Epithelial cell of esophagus (primary cell): ENCODE results near the gene TJP3.

Experiments used
- DNase-seq: peaks from one replicate; pipeline ENCODE4 v3.0.0; 2010; ENCODE audit warnings: low read depth
- H3K4me3 ChIP-seq: 2 replicates; pipeline ENCODE4 v1.5.1; 2011; ENCODE audit warnings: mild to moderate bottlenecking, low read length, control low read depth
- CTCF ChIP-seq: IDR thresholded peaks from 2 replicates; pipeline ENCODE4 v1.5.1; 2011; ENCODE audit warnings: low read depth, mild to moderate bottlenecking, low read length, control low read depth, inconsistent platforms; ENCODE audit not compliant: insufficient read depth; ENCODE audit errors: missing control alignments

TJP3 gene

GRCh38 chr19:3707868-3708206, 347 bp upstream of the TJP3 start:
- H3K4me3 ChIP-seq, result no peak overlapping the region
- TF ChIP-seq CTCF, result no peak
- DNase-seq, result no peak

GRCh38 chr19:3710265-3710812, 2.2 kb downstream of the TJP3 start:
- DNase-seq, result peak; percentile 66
- no peak overlapping the region for H3K4me3 ChIP-seq
- TF ChIP-seq CTCF, result no peak

- no peak overlapping the region for H3K4me3 ChIP-seq
- no peak for DNase-seq
- no peak for TF ChIP-seq CTCF
Observed at GRCh38 chr19:3712663-3713611, 4.8 kb downstream of the TJP3 start.

GRCh38 chr19:3716147-3716668, 8.0 kb downstream of the TJP3 start:
- TF ChIP-seq CTCF, result no peak
- DNase-seq, result no peak
- no peak overlapping the region for H3K4me3 ChIP-seq

- no peak overlapping the region for H3K4me3 ChIP-seq
- no peak for TF ChIP-seq CTCF
- no peak for DNase-seq
Observed at GRCh38 chr19:3719868-3720267, 11.7 kb downstream of the TJP3 start.

GRCh38 chr19:3720349-3720917, 12.2 kb downstream of the TJP3 start:
- DNase-seq, result no peak
- no peak for TF ChIP-seq CTCF
- no peak overlapping the region for H3K4me3 ChIP-seq
